NCI-H446 treated with DMSO at 0.1 percent for 48 hours (cell line): ENCODE results near the gene FGFR3.

Source experiments
- DNase-seq: peaks from one replicate; lab custom pipeline; 2025; lab: John Stamatoyannopoulos, UW

Gene FGFR3

DNA sequence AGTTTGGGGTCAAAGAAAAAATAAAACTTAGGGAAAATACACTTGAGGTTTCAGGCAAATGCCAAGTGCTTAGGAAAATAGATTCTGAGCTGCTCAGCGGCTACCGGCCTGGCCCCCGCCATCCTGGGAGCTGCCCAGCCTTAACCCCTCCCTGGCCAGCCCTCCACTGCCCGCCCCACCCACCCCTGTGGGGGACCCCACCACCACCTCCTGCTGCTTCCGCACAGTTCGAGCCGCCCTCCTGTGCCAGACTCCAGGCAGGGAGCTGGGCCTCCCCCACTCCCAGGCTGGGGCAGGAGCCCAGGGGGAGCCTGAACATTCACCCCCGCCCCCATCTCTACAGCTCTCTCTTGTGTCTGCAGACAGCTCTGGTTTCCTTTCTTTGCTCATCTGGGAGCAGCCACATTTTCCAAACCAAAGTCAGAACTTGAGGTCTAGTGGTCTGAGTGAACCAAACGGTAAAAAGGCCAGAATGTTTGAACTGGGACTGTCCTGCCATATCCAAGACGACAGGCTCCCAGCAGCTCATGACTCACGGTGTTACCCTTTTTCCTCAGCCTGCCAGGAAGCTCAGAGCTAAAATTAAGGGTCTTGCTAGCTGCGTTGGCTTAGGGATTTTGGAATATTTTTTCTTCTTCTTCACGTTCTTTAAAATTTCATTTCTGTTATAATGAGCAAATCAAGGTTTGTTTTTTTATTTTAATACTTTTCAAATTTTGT lies 4.7 kb upstream of the FGFR3 start:
- DNase-seq = no peak

DNA sequence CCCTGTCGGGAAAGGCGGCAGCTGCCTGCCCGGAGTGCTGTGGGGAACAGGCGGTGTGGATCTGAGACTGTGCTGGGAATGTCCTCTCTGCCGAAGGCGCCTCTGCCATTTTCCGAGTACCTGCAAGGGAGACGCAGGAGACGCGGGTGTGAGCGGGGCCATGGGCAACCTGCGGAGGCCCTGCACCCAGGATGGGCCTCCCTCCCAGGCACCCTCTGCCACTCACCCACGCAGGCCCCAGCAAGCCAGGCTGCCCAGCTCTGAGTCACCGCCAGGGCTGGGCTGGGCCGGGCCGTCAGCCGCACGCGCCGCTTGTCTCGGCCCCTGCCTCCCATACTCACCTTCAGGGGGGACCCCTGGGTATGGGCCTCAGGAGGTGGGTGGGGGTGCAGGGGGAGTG lies 3.5 kb upstream of the FGFR3 start:
- no peak for DNase-seq

DNA sequence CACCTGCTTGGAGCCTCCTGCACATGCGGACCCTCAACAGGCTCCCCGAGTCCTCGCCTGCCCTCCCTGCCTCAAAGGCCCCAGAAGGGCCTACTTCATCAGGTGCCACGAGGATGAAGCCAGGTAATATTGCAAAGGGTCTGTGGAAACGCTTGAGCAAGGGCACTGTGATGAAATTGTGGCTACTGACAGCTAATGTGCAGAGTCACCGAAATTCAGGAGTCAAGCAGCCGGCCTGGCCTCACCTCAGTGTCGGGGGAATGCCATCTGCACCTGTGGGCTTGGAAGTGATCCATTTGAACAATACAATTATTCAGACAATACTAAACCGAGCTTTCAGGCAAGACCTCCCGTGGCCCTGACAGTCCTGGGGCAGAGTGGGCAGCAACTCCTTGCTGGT lies 3.1 kb upstream of the FGFR3 start:
- DNase-seq = no peak

DNA sequence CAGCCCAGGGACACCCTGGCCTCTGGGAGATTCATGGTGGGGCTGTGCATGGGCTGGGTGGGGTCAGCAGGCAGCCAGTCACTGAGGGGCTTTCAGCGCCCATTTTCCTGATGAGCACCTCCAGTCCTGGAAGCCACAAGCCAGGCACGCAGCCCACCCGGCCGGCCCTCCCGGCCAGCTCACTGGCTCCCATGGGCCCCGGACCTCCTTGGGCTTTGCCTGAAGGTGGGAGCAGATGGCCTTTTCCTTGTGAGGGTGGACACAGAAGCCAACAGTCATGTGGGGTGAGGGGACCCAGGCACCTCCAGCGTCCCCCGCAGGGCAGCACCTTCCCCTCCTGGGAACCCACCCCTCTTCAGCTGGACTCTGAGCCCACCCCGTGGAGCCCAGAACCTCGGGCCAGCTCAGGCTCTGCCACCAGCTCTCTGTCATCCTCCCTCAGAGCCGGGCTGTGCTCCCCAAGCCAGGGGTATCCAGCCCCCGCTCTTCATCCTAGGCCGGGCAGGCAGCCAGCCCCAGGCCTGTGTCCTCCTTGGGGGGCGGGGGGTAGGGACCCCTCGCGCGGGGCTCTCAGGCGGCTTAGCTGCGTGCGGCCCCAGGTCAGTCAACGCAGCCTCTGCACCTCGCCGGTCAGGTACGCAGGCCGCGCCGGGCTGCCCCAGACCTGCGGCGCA lies 798 bp upstream of the FGFR3 start:
- DNase-seq = no peak

DNA sequence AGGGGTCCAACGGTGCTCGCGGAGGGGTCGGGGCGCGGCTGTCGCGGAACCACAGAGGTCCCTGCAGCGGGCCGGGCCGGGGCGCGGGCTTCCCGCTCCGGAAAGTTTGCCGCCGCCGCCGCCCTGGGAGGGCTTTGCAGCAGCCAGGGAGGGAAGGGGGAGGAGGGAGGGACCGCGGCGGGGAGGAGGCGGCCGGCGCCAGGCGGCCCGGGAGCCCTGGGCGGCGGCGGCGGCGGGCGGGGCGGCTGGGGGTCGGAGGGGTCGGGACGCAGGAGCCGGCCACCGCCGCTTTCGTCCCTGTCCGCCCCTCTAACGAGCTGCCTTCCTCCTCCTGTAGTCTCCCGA lies 375 bp downstream of the FGFR3 start:
- DNase-seq = no peak

DNA sequence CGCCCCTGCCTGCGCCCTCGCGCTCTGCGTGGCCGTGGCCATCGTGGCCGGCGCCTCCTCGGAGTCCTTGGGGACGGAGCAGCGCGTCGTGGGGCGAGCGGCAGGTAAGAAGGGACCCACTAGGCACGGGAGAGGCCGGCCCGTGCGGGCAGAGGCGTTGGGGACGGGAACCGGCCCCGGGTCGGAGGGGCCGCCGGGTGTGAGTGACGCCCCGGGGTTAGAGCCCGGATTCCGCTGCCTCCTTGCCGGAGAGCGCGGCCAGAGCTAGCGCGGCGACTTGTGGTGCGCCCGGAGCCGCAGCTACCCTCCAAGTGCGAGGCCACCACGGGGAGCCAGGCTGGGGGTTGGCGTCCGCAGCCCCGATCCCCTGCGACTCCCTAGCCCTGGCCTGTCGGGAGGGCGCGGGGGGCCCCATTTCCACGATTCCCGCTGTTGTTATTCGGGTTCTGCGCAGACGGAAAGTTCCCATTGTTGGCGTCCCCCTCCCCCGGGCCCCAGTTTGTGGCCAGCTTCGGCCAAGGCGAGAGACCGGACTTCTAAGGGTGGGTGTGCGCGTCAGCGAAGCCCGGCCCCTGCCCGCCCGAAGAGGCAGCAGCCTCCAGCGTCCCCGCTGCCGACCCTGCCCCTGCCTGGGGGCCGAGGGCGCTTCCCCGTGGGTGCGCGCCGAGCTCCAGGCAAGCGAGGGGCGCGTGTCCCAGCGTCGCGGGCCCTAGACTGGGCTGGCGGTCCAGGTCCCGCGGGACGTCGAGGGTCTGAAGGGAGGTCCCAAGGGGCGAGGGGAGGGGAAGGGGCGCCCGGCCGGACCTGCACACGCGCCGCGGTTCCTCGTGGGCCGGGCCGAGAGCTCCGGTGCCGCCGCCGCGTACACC lies 1.1 kb downstream of the FGFR3 start:
- no peak for DNase-seq

DNA sequence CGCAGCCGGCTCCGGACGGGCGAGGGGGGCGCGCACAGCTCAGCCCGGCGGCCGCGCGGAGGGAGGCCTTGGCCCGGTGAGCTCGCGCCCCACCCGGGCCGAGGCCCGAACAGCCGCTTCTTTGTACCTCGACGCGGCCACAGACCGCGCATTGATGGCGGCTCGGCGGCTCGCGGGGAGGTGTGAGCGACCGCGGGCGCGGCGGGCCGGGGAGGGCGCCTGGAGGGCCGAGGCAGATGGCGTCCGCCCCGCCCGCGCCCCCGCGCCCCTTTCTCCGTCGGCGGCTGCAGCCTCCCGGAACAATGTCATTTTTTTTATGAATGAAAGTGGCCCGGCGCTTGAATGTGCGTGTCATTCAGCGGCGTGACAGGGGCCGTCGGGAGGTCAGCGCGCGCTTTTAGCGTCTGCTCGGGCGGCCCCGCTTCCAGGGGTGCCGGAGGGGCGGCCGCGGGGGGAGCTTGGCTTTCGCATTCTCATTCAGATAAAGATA lies 1.8 kb downstream of the FGFR3 start:
- DNase-seq = no peak

DNA sequence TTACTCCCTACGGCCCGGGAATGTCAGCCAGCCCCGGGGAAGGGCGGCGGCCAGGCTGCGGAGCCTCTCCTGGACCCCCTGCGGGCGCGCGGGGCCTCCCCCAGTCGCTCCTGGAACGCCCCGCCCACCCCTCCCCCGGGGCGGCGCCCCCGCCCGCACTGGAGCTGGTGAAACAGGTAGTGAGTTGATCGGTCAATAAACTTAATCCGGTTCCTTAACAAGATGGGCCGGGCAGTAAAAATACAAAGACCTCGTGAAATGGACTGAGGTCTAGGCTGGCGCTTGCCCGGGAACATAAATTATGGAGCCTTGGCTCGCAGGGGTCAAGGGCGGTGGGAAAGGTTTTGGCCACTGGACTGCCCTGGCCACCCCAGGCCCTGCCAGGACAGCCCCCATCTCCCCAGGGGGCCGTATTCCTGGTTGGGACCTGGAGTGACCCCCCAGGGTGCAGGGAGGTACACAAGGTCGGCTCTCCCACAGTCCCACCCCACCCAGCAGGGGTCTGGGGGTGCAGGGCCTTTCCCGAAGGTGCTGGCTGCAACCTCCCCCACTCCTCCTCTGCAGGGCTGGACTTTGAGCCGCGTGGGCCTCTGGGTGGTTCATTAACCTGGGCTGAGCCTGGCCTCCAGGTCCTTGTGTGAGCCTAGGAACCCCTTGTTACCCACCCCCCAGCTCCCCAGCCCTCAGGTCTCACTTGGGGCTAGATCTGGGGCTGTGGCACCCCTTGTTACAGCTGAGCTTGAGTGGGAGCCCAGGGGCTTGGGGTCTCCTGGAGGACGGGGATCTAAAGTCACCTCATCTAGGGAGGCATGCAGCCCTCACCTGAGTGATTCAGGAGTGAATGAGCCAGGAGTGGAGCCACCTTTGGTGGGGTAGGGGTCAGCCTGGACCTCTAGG lies 2.5 kb downstream of the FGFR3 start:
- DNase-seq = no peak

DNA sequence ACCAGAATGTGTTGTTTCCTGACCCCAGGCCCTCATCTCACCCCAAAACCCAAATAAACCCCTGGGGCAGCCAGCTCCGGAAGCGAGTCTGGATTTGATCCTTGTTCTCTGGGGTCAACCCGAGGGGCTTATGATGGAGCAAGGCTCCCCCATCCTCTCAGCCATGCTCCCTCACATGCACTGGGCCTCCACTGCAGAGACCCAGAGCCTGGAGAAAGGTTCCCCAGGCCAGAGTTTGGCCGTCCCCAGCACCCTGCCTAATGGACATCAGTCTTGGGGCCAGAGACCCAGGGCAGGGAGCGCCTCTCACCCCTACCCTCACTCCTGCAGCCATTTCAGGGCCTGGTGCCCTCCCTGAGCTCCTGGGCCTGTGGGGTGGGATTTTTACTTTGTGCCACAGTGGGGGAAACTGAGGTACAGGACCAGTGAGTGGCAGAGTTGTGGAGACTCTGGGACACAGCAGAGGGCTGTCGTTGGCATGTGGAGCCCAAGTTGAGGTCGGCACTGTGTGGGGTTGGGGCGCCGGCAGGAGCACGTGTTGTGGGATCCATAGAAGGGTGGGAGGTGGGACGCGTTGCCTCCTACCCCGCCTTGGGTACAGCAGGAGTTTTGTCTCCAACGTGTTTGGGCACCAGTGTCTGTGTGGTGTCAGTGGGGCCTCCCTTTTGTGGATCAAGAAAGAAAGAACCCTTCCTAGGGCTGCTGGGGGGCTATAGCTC lies 3.6 kb downstream of the FGFR3 start:
- no peak for DNase-seq

DNA sequence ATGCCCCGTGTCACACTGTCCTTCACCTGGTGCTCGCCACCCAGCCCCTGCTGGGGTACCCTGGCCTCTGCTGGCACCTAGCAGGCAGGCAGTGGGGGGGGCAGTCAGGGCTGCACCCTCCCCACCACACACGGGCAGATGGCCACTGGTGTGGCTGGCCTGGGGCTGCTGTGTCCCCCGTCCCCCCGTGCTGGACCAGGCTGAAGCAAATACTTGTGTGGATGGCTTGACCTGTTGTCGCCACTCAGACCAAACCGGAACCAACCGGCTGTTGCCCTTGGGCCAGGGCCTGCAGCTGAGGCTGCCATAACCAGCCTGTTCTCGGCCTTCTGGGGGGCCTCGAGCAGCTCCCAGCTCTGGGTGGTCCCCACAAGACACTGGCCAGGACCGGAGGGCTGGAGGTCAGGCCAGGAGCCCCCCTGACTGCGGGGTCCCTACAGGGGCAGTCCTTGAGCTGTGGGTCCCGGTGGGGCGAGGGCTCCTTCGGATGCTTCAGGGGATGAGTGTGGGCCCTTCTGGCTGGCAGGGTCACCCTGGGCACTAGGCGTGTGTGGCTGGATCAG lies 4.3 kb downstream of the FGFR3 start:
- DNase-seq = no peak

DNA sequence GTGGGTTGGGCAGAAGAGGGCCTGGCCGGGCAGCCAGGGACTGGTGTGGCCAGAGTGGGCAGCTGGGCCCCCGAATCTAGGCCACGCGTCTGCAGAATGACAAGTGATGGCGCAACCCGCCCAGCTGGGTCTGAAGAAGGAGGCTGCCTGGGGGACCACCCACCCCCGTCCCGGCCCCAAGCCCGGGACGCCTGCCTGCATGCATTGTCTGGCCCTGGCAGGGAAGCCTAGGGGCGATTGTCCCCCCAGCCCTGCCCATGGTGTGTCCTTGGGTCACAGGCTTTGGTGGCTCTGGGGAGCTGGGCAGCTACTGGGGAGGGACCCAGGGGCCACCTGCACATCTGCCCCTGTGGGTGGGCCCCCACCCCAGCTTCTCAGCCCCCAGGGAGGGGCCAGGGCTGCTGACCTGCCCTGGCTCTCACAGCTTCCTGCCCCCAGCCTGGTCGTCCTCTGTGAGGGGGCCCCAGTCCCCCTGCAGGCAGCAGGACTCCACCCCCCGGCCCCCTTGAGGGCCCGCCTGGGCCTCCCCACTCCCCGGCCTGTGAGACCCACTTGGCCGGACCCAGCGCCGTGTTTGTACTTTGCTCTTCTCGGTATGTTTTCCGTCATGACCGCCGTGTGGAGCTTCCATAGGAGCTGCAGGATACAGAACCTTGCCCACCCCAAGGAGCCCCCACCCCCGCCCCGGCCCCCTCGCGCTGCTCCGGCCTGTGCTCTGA lies 4.9 kb downstream of the FGFR3 start:
- DNase-seq = no peak

DNA sequence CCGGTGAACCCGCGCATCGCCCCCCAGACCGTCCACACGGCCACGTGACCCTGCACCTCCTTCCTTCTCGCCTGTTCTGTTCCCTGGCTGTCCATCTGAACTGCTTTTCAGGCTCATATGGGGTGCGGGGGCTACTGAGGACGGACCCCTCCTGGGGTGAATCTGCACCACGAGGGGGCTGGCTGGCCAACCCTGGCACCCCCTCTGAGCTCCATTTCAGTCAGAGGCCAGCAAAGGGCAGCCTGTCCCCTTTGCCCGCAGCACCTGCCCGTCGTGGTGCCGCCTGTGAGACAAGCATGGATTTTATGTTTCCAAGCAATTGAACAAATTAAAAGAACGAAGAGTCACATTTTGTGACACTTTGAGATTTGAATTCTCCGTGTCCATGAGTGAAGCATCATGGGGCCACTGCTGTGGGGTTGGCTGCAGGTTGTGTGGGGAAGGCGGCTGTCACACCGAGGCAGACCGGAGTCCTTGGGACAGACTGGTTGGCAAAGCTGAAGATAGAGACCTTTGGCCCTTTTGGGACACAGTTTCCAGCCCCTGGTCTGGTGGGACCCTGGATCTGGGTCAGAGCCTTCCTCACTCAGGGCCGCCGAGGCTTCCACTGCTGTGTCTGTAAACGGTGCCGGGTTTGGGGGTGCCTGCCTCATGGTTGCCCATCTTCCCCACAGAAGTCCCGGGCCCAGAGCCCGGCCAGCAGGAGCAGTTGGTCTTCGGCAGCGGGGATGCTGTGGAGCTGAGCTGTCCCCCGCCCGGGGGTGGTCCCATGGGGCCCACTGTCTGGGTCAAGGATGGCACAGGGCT lies 5.7 kb downstream of the FGFR3 start:
- DNase-seq = no peak

DNA sequence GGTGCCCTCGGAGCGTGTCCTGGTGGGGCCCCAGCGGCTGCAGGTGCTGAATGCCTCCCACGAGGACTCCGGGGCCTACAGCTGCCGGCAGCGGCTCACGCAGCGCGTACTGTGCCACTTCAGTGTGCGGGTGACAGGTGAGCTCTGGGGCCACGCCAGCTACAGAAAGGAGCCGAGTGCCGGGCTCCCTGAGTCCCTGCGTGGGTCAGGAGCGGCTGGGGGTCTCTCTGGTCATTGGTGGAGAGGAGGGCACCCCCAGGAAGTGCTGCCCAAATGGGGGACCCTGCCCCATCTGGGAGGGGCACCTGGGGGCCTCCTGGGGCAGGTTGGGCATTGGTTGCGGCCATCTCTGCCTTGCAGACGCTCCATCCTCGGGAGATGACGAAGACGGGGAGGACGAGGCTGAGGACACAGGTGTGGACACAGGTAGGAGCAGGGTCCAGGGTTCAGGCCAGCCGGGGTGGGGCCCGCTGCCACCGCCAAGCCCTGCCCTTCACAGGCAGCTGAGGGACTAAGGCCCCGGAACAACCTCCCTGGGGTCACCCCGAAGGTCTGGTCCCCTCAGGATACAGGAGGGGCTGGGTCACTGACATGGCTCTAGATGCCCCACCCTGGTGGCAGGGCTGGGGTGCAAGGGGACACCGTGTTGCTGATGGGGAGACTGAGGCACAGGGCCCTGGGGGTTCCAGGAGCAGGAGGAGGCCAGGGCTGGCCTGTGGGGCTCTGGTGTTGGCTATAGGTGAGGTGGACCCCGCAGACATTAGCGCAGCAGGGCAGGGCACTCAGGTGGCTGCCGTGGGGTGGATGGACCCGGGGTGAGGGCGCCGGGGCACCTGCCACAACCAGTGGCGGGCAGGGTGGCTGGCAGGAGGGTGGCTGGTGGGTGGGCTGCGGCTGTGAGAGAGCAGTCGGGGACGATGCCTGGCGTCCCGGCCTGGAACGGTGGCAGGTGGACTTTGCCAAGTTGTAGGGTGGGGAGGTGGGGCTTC lies 6.6 kb downstream of the FGFR3 start:
- no peak for DNase-seq

DNA sequence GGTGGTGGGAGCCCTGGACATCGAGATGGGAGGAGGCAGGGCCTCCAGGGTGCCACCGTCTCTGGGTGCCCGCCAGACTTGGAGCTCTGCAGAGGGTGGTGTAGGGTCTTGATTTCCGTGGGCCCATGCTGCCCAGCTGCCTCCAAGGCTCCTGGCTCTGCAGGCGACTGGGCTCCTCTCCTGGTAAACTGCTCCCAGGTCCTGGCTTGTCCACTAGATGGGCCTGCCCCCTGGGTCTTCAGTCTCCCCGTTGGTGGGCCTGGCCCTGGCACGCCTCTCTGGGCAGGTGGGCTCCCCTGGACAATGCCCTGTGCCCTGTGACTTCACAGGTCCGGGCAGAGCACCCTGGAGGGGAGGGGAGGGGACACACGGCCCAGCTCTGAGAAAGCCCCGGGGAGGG lies 7.7 kb downstream of the FGFR3 start:
- DNase-seq = no peak

DNA sequence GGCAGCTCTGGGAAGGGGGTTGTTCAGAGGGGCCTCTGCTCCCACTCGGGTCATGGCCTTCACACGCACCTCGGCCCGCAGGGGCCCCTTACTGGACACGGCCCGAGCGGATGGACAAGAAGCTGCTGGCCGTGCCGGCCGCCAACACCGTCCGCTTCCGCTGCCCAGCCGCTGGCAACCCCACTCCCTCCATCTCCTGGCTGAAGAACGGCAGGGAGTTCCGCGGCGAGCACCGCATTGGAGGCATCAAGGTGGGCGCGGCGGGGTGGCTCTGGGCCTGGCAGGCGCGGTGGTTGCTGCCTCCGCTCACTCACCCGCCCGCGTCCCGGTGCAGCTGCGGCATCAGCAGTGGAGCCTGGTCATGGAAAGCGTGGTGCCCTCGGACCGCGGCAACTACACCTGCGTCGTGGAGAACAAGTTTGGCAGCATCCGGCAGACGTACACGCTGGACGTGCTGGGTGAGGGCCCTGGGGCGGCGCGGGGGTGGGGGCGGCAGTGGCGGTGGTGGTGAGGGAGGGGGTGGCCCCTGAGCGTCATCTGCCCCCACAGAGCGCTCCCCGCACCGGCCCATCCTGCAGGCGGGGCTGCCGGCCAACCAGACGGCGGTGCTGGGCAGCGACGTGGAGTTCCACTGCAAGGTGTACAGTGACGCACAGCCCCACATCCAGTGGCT lies 8.3 kb downstream of the FGFR3 start:
- DNase-seq = no peak

DNA sequence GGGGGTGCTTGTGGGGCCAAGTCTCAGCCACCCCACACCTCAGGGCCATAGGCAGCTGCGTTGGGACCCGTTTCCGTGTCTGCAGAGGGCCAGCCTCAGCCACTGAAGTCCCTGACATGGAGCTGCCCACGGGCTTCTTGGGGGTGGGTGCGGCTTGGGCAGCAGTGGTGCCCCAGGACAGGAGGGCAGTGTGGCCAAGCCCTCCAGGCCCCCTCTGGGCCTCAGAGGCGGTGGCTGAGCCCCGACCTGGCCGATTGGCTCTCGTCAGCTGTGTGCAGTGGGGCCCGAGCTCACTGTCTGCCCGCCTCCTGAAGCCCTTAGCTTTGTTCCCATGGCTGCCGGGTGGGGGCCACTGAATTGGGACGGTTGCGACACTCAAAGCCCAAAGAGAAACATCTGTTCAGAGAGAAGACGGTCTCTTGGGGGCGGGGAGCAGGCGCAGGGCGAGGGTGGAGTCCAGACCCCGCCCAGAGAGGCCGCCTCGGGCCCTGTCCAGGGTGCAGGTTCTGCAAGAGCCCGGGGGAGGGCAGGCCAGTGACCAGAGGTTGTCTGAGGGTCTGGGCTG lies 9.1 kb downstream of the FGFR3 start:
- DNase-seq = no peak
